HepG2 (cell line): ENCODE data around the gene ZFAND6. TPM values are rescaled to one million over a fixed set of nuclear protein-coding genes. Genes with fewer than 3 reads are reported as not detected.

Source experiments
- ATAC-seq: fragments of 200-7000 bp; cut with Tn5 transposase; 3 replicates; pipeline ENCODE4 v1.9.1; 2020; ENCODE audit warnings: mild to moderate bottlenecking, moderate library complexity
- BruUV-seq: library from RNA; stranded (reverse); fragments of 400-500 nt; replicated peaks from 2 replicates; lab custom pipeline; 2021; lab: Mats Ljungman, UMichigan
- CTCF ChIA-PET: fragments of 300-600 bp; formaldehyde crosslinking; extraction: SDS; loops from one replicate; lab custom pipeline; 2021; ENCODE audit warnings: low total read pairs, inconsistent platforms, low intra/inter-chr PET ratio; lab: Yijun Ruan, JAX
- POLR2A ChIA-PET: fragments of 350-600 bp; sonication (Branson Sonifier 250); formaldehyde crosslinking; loops from one replicate; lab custom pipeline; 2020; ENCODE audit warnings: antibody characterized with exemption, inconsistent platforms; lab: Yijun Ruan, JAX
- DNase-seq: peaks from one replicate; pipeline ENCODE4 v3.0.0-alpha.2; 2015; ENCODE audit warnings: low spot score
- FAIRE-seq: peaks from 3 replicates; lab custom pipeline; 2011; peaks lifted over from hg19 to GRCh38; lab: Jason Lieb, UNC
- H2AFZ ChIP-seq: one replicate; pipeline ENCODE4 v1.6.1; 2011; ENCODE audit warnings: low read length, inconsistent platforms
- H3K27ac ChIP-seq: fragments of 300-600 bp; 3 replicates; pipeline ENCODE4 v1.8.0; 2011; ENCODE audit warnings: mixed run types, mild to moderate bottlenecking, mixed read lengths, low read length, inconsistent platforms; ENCODE audit not compliant: insufficient read depth; ENCODE audit errors: extremely low read length
- H3K27me3 ChIP-seq, 2 experiments: fragments of 200-600 bp in 1 of 2; 2 replicates in 1 of 2; 3 replicates in 1 of 2; pipeline versions ENCODE4 v1.6.0 to v1.8.0; 2011; ENCODE audit warnings: low read length in 2 of 2, mild to moderate bottlenecking in 2 of 2, moderate library complexity in 2 of 2, inconsistent platforms in 1 of 2; ENCODE audit not compliant: insufficient read depth in 2 of 2, control insufficient read depth in 1 of 2
- H3K36me3 ChIP-seq, 2 experiments: fragments of 200-600 bp in 1 of 2; replicated peaks in 1 of 2; 2 replicates in 1 of 2; 3 replicates in 1 of 2; pipeline versions ENCODE4 v1.5.1 to v1.8.0; 2011; ENCODE audit warnings: low read length in 2 of 2, inconsistent platforms in 1 of 2; ENCODE audit not compliant: insufficient read depth in 2 of 2, control insufficient read depth in 1 of 2
- H3K4me1 ChIP-seq: 2 replicates; pipeline ENCODE4 v1.5.1; 2012; ENCODE audit warnings: low read length, inconsistent platforms; ENCODE audit not compliant: insufficient read depth
- H3K4me2 ChIP-seq: 2 replicates; pipeline ENCODE4 v1.6.0; 2011; ENCODE audit warnings: low read depth, low read length, inconsistent platforms
- H3K4me3 ChIP-seq, 3 experiments: fragments of 200-600 bp in 1 of 3; sonication (generic), shearing (Covaris generic) in 1 of 3; replicated peaks in 1 of 3; 2 replicates each; pipeline ENCODE4 v1.5.1; 2011 to 2016; ENCODE audit warnings: low read length in 3 of 3, inconsistent platforms in 2 of 3, low read depth in 2 of 3, mild to moderate bottlenecking in 2 of 3, control low read depth in 1 of 3, mixed read lengths in 1 of 3; ENCODE audit not compliant: insufficient read depth in 1 of 3
- H3K79me2 ChIP-seq: one replicate; pipeline ENCODE4 v1.6.1; 2011; ENCODE audit warnings: low read length, inconsistent platforms; ENCODE audit not compliant: insufficient read depth
- H3K9ac ChIP-seq: 2 replicates; pipeline ENCODE4 v1.6.0; 2011; ENCODE audit warnings: mild to moderate bottlenecking, low read depth, low read length, inconsistent platforms; ENCODE audit not compliant: insufficient read depth
- H3K9me3 ChIP-seq: 2 replicates; pipeline ENCODE4 v1.5.1; 2012; ENCODE audit warnings: mild to moderate bottlenecking, low read length
- H4K20me1 ChIP-seq: 2 replicates; pipeline ENCODE4 v1.6.0; 2011; ENCODE audit warnings: inconsistent platforms, mild to moderate bottlenecking, low read length, moderate library complexity; ENCODE audit not compliant: insufficient read depth
- AGO2 ChIP-seq: fragments of 200-400 bp; formaldehyde crosslinking; optimal IDR thresholded peaks from 2 replicates; pipeline ENCODE3; 2017; ENCODE audit warnings: mild to moderate bottlenecking, low read depth, low read length, moderate library complexity
- BRCA1 ChIP-seq: sonication (generic); formaldehyde crosslinking; IDR thresholded peaks from 2 replicates; pipeline ENCODE4 v1.4.0; 2020; ENCODE audit warnings: missing genetic modification reagents
- DMAP1 ChIP-seq: IDR thresholded peaks from 2 replicates; pipeline ENCODE4 v1.6.1; 2016
- KLF15 ChIP-seq: sonication (generic); formaldehyde crosslinking; IDR thresholded peaks from 2 replicates; pipeline ENCODE4 v1.8.1; 2023; ENCODE audit warnings: borderline replicate concordance, mild to moderate bottlenecking, inconsistent platforms, missing genetic modification reagents, mixed read lengths
- NFYB ChIP-seq: sonication (generic); formaldehyde crosslinking; IDR thresholded peaks from 2 replicates; pipeline ENCODE4 v1.4.0; 2020; ENCODE audit warnings: missing genetic modification reagents
- ZNF496 ChIP-seq: sonication (generic); formaldehyde crosslinking; IDR thresholded peaks from 2 replicates; pipeline ENCODE4 v1.8.1; 2023; ENCODE audit warnings: mild to moderate bottlenecking, moderate library complexity, missing genetic modification reagents; ENCODE audit not compliant: insufficient replicate concordance
- WGBS: methylation state at CpG from one replicate; pipeline ENCODE4 v1.1.6; 2017; ENCODE audit warnings: low lambda C conversion rate; 5-methylcytosine and 5-hydroxymethylcytosine counted together
- in situ Hi-C: cut with HindIII; loops from 2 replicates; pipeline ENCODE4 v1.10.0; 2017; ENCODE audit warnings: low pct_unique_long_range_greater_than_20kb; ENCODE audit not compliant: extremely low pct_ligation_motif_present
- intact Hi-C: fragments of 100-400 bp; cut with micrococcal nuclease; formaldehyde crosslinking; loops from one replicate; pipeline ENCODE4 v1.10.0; 2022; ENCODE audit not compliant: unreplicated experiment
- polyA plus RNA-seq, 8 experiments: library from polyadenylated mRNA; depleted of rRNA in 3 of 8; stranded (reverse) in 7 of 8; unstranded in 1 of 8; fragments of >200 nt; fragmentation: Illumina TruSeq in 4 of 8; extraction: Trizol in 4 of 8; gene quantifications; 2 replicates each; pipeline versions ENCODE4 v1.2.1 to v1.2.3, GENCODE V29; 2011 to 2016; ENCODE audit warnings: low read depth in 4 of 8, missing spikeins in 1 of 8, mixed read lengths in 1 of 8; ENCODE audit not compliant: insufficient read depth in 1 of 8
- total RNA-seq, 5 experiments: library from RNA; depleted of rRNA; stranded (reverse); fragments of >200 nt; fragmentation: Illumina TruSeq; extraction: Trizol; gene quantifications; 2 replicates each; pipeline ENCODE4 v1.2.3, GENCODE V29; 2016; ENCODE audit warnings: low read depth in 1 of 5
- TF ChIP-seq, protein P1 (sequence below): sonication (generic); formaldehyde crosslinking; IDR thresholded peaks from 2 replicates; pipeline ENCODE4 v1.8.0; 2022; ENCODE audit warnings: missing genetic modification reagents, mild to moderate bottlenecking, borderline replicate concordance
- TF ChIP-seq, protein P2 (sequence below): sonication (generic); formaldehyde crosslinking; IDR thresholded peaks from 2 replicates; pipeline ENCODE4 v1.5.0; 2020; ENCODE audit warnings: mild to moderate bottlenecking, missing genetic modification reagents, borderline replicate concordance

The ZFAND6 gene
- total and polyA plus RNA-seq, 2 of the 13 experiments (the other 11 are each of a cell fraction or from before 2014, with no cell fraction given) = 84.2 to 115 TPM

DNA sequence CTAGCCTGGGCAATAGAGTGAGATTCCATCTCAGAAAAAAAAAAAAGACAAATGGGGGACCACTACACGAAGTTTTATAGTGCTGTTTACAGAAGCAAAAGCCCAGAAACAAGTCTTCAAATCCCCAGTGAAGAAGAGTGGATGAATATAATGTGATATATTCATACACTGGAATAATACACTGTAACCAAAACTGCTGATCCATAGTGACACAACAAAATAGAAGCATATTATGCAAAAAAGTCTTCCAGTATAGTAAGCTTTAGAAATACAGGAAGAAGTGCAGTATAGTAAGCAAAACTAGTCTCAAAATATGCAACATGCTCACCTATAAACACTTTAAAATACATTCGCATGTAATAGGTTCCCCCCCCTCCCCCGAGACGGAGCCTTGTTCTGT, 81.4 kb downstream of the ZFAND6 start:
- H3K9ac ChIP-seq = no peak overlapping the region
- H3K4me1 ChIP-seq = peaks cover 6% of the 10 kb centered on the region; the same call in 1 of the 2 replicates
- CTCF ChIA-PET = no interaction called here
- in situ Hi-C loops = no loop called here
- no peaks in the 10 kb centered on the region for H3K9me3 ChIP-seq
- H3K4me3 ChIP-seq = no peak overlapping the region
- intact Hi-C loops = no loop called here
- no peak overlapping the region for H3K27ac ChIP-seq
- TF ChIP-seq NFYB = no peak
- no peak for TF ChIP-seq DMAP1 (CRISPR knock-in tag)
- TF ChIP-seq ZNF496 (CRISPR knock-in tag) = no peak
- TF ChIP-seq, protein P1, sequence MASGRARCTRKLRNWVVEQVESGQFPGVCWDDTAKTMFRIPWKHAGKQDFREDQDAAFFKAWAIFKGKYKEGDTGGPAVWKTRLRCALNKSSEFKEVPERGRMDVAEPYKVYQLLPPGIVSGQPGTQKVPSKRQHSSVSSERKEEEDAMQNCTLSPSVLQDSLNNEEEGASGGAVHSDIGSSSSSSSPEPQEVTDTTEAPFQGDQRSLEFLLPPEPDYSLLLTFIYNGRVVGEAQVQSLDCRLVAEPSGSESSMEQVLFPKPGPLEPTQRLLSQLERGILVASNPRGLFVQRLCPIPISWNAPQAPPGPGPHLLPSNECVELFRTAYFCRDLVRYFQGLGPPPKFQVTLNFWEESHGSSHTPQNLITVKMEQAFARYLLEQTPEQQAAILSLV (CRISPR knock-in tag) = no peak
- no peak for TF ChIP-seq BRCA1
- no peak for TF ChIP-seq AGO2
- TF ChIP-seq KLF15 = no peak
- TF ChIP-seq, protein P2, sequence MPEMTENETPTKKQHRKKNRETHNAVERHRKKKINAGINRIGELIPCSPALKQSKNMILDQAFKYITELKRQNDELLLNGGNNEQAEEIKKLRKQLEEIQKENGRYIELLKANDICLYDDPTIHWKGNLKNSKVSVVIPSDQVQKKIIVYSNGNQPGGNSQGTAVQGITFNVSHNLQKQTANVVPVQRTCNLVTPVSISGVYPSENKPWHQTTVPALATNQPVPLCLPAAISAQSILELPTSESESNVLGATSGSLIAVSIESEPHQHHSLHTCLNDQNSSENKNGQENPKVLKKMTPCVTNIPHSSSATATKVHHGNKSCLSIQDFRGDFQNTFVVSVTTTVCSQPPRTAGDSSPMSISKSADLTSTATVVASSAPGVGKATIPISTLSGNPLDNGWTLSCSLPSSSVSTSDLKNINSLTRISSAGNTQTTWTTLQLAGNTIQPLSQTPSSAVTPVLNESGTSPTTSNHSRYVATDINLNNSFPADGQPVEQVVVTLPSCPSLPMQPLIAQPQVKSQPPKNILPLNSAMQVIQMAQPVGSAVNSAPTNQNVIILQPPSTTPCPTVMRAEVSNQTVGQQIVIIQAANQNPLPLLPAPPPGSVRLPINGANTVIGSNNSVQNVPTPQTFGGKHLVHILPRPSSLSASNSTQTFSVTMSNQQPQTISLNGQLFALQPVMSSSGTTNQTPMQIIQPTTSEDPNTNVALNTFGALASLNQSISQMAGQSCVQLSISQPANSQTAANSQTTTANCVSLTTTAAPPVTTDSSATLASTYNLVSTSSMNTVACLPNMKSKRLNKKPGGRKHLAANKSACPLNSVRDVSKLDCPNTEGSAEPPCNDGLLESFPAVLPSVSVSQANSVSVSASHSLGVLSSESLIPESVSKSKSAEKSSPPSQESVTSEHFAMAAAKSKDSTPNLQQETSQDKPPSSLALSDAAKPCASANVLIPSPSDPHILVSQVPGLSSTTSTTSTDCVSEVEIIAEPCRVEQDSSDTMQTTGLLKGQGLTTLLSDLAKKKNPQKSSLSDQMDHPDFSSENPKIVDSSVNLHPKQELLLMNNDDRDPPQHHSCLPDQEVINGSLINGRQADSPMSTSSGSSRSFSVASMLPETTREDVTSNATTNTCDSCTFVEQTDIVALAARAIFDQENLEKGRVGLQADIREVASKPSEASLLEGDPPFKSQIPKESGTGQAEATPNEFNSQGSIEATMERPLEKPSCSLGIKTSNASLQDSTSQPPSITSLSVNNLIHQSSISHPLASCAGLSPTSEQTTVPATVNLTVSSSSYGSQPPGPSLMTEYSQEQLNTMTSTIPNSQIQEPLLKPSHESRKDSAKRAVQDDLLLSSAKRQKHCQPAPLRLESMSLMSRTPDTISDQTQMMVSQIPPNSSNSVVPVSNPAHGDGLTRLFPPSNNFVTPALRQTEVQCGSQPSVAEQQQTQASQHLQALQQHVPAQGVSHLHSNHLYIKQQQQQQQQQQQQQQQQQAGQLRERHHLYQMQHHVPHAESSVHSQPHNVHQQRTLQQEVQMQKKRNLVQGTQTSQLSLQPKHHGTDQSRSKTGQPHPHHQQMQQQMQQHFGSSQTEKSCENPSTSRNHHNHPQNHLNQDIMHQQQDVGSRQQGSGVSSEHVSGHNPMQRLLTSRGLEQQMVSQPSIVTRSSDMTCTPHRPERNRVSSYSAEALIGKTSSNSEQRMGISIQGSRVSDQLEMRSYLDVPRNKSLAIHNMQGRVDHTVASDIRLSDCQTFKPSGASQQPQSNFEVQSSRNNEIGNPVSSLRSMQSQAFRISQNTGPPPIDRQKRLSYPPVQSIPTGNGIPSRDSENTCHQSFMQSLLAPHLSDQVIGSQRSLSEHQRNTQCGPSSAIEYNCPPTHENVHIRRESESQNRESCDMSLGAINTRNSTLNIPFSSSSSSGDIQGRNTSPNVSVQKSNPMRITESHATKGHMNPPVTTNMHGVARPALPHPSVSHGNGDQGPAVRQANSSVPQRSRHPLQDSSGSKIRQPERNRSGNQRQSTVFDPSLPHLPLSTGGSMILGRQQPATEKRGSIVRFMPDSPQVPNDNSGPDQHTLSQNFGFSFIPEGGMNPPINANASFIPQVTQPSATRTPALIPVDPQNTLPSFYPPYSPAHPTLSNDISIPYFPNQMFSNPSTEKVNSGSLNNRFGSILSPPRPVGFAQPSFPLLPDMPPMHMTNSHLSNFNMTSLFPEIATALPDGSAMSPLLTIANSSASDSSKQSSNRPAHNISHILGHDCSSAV = no peak
- 96% methylated on average over 4 of the region's 4 CpGs for WGBS
- H3K79me2 ChIP-seq = no peaks in the 10 kb centered on the region
- no peak overlapping the region for H2AFZ ChIP-seq
- DNase-seq = no peak
- H3K36me3 ChIP-seq = no peaks in the 10 kb centered on the region; a peak in 1 of 5 replicates
- no peak overlapping the region for H3K4me2 ChIP-seq
- FAIRE-seq = no peak
- BruUV-seq = no TSS peak
- H3K27me3 ChIP-seq = no peaks in the 10 kb centered on the region
- POLR2A ChIA-PET = no interaction called here
- no peaks in the 10 kb centered on the region for H4K20me1 ChIP-seq
- no peak for ATAC-seq
